NOMO-1 treated with DMSO at 0.1 percent for 48 hours (cell line): ENCODE results near the gene GALNT10.

Experiments
- DNase-seq: peaks from one replicate; lab custom pipeline; 2025; ENCODE audit not compliant: unreplicated experiment; lab: John Stamatoyannopoulos, UW

The GALNT10 gene

DNA sequence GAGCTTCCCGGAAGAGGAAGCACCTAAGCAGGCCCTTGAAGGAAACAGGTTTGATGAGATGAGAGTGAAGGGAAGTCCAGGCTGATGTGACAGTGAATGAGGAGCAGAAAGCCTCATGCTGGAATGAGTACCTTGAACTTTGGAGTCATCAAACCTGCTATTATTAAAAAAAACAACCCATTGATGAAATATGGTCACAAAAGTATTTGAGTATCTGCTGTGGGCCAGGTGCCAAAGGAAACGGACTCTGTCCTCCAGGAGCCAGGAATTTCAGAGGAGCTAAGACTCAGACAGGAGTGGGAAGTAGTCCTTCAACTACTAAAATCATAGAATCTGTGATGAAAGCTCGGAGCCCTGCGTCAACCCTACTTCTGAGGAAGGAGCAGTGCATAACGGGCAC, 275.6 kb downstream of the GALNT10 start:
- no peak for DNase-seq

DNA sequence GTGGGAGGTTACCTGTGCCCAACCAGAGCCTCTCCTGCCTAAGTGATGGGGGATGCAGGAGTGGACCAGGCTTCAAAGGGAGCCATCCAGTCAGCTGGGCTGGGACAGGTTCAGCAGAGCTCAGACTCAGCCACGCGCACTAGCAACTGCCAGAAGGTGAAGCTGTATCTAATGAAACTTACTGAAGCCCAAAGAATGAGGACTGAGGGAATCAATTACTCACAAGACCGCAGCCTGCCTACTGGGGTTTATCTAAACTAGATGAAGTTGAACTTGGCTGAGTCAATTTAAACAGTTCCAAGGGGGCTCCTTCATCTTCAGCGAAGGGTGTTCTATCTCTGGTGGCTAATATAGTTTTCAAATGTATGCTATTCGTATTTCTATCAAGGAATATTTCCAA, 276.1 kb downstream of the GALNT10 start:
- DNase-seq: no peak

DNA sequence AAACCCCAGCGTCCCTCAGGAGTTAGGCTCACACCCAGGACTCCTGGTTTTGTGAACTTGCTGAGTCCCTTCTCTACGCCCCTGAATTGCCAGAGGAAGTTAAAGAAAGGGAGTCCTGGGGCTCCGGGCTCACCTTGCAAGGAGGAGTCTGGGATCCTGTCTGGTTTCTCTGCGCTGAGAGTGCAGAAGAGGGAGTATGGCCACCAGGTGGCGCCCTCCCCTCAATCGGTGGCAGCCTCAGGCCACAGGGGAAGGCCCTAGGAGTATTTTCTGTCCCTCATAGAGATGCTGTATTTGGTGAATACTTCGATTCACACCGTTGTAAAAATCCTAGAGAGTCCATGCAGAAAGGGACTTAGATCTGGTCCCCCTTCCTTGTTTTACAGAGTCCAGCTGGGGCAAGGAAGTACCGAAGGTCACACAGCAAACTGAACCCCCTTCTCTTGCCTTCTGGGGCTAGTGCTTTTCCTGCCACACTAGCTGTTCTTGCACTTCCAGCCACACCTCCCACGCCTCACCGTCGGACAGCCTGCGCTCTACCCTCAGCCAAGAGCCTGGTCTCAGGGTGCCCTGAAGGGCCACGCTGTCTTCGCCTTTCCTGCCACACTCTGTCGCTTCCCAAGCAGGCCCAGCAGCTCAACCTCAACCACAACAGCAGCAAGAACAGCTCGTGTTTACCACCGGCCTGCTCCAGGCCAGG, 277.3 kb downstream of the GALNT10 start:
- peak; percentile 58 for DNase-seq

DNA sequence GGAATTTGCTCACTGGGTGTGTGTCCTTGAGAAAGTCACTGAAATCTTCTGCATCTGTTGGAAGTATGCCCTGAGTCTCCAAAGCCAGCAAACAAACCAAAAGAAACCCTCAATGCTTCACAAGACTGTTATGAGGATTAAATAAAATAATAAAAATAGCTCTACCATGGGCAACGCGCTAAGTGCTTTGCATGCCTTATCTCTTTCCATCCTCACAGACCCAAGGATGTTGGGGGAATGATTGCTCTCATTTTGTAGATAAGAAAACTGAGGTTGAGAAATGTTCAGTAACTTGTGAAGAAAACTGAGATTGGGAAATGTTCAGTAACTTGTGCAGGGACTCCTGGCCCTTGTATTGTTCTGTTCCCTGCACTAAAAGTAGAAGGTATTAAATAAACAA, 279.6 kb downstream of the GALNT10 start:
- no peak for DNase-seq
